ENCODE results near the gene PTGES3L. TPM values are rescaled to one million over a fixed set of nuclear protein-coding genes. Genes with fewer than 3 reads are reported as not detected.
A peak's percentile ranks its signal among the peaks of the same experiment; 100 is the strongest.

PTGES3L gene
- total and polyA plus RNA-seq, 2 of the 13 experiments (the other 11 are each of a cell fraction or from before 2014, with no cell fraction given), result 1.2 to 2.9 TPM

DNA sequence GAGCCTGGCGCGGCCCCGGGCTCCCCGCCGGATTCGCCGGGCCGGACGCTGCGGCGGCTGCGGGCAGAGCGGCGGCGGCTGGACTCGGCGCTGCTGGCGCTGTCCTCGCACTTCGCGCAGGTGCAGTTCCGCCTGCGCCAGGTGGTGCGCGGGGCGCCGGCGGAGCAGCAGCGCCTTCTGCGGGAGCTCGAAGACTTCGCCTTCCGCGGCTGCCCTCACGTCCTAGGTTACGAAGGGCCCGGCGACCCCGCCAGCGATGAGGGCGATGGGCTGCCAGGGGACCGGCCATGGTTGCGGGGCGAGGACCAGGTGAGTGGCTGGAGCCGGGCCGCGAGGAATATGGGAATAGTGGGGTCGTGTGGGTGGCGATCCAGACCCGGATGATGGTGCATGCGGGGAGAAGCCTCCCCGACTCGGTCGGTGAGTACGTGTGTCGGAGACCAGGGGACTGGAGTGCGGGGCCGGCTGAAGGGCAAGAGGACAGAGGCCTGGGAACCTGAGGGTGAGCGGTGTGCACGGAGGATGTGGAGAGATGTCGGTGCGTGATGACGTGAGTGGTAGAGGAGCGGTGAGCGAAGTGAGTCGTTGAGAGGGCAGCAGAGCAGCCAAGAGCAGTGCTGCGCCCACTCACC lies 1.0 kb upstream of the PTGES3L start (continued):
- TF ChIP-seq, protein P1, sequence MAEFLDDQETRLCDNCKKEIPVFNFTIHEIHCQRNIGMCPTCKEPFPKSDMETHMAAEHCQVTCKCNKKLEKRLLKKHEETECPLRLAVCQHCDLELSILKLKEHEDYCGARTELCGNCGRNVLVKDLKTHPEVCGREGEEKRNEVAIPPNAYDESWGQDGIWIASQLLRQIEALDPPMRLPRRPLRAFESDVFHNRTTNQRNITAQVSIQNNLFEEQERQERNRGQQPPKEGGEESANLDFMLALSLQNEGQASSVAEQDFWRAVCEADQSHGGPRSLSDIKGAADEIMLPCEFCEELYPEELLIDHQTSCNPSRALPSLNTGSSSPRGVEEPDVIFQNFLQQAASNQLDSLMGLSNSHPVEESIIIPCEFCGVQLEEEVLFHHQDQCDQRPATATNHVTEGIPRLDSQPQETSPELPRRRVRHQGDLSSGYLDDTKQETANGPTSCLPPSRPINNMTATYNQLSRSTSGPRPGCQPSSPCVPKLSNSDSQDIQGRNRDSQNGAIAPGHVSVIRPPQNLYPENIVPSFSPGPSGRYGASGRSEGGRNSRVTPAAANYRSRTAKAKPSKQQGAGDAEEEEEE (CRISPR knock-in tag; IDR thresholded peaks at IDR 0.05; ENCODE audit: borderline replicate concordance), result 0 out of 2 replicates have a peak, but pooled peaks have one; percentile 78
- TF ChIP-seq MTA3 (CRISPR knock-in tag; IDR thresholded peaks at IDR 0.05) (no peak), GLI4 (CRISPR knock-in tag; IDR thresholded peaks at IDR 0.05; ENCODE audit: borderline replicate concordance) (0 out of 2 replicates have a peak, but pooled peaks have one; percentile 47), NFIC (IDR thresholded peaks at IDR 0.05; ENCODE audit: low read length) (no peak), ZNF503 (CRISPR knock-in tag; IDR thresholded peaks at IDR 0.05) (no peak), TOE1 (CRISPR knock-in tag; IDR thresholded peaks at IDR 0.05) (no peak), ZNF691 (CRISPR knock-in tag; IDR thresholded peaks at IDR 0.05; ENCODE audit: borderline replicate concordance, low read depth) (peak; percentile 29; the same call in 1 of the 2 replicates), ARNT2 (CRISPR knock-in tag; IDR thresholded peaks at IDR 0.05; ENCODE audit: low read depth) (peak; percentile 94), SYNCRIP (IDR thresholded peaks at IDR 0.05; ENCODE audit: insufficient read depth, low read depth, low read length) (no peak), YEATS4 (CRISPR knock-in tag; IDR thresholded peaks at IDR 0.05; ENCODE audit: borderline replicate concordance) (peak; percentile 74), ZNF207 (IDR thresholded peaks at IDR 0.05; ENCODE audit: borderline replicate concordance) (no peak), TMF1 (CRISPR knock-in tag; IDR thresholded peaks at IDR 0.05; ENCODE audit: low read depth) (no peak), SRSF9 (IDR thresholded peaks at IDR 0.05; ENCODE audit: borderline replicate concordance, insufficient read depth, low read depth, low read length, poor library complexity, severe bottlenecking) (no peak), NRL (CRISPR knock-in tag; IDR thresholded peaks at IDR 0.05; ENCODE audit: borderline replicate concordance) (peak; percentile 60; the same call in 1 of the 2 replicates), CREBL2 (CRISPR knock-in tag; IDR thresholded peaks at IDR 0.05; ENCODE audit: borderline replicate concordance) (peak; percentile 94; the same call in 1 of the 2 replicates), ZMYM2 (CRISPR knock-in tag; IDR thresholded peaks at IDR 0.05) (no peak), ZNF414 (CRISPR knock-in tag; IDR thresholded peaks at IDR 0.05) (peak; percentile 32; the same call in 1 of the 2 replicates), KMT2B (CRISPR knock-in tag; IDR thresholded peaks at IDR 0.05) (no peak), EEA1 (CRISPR knock-in tag; IDR thresholded peaks at IDR 0.05; ENCODE audit: borderline replicate concordance) (peak; percentile 80; the same call in 1 of the 2 replicates)
- TF ChIP-seq, protein P2, sequence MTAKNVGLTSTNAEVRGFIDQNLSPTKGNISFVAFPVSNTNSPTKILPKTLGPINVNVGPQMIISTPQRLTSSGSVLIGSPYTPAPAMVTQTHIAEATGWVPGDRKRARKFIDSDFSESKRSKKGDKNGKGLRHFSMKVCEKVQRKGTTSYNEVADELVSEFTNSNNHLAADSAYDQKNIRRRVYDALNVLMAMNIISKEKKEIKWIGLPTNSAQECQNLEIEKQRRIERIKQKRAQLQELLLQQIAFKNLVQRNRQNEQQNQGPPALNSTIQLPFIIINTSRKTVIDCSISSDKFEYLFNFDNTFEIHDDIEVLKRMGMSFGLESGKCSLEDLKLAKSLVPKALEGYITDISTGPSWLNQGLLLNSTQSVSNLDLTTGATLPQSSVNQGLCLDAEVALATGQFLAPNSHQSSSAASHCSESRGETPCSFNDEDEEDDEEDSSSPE (CRISPR knock-in tag; IDR thresholded peaks at IDR 0.05), result 0 out of 2 replicates have a peak, but pooled peaks have one; percentile 10
- TF ChIP-seq, protein P3, sequence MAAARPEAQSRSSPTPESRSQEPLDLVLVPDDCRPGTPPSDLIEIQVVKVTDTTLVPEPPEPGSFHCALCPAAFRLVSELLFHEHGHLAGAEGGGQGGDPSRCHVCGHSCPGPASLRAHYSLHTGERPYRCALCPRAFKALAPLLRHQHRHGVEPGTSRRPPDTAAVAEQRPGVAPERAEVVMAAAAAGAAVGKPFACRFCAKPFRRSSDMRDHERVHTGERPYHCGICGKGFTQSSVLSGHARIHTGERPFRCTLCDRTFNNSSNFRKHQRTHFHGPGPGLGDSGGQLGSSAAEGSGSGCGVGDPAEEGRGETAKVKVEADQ (CRISPR knock-in tag; IDR thresholded peaks at IDR 0.05; ENCODE audit: borderline replicate concordance), result peak; percentile 97

Data from HepG2 (cell line).